ENCODE measurements around the gene CCDC107. TPM values are rescaled to one million over a fixed set of nuclear protein-coding genes. Genes with fewer than 3 reads are reported as not detected.
"Not testable (repeated sequence)": the region's sequence is repeated elsewhere in the genome, so short reads cannot be mapped to it uniquely, and the experiment has no call there.

CCDC107 gene
- total RNA-seq, 2 experiments from 2014 or later = 11.4 to 20.3 TPM

GRCh38 chr9:35641478-35641877 lies 16.6 kb upstream of the CCDC107 start:
- H3K4me3 ChIP-seq (ENCODE audit: low read depth, low read length, poor library complexity, severe bottlenecking); H3K79me2 ChIP-seq (ENCODE audit: insufficient read depth, low read depth, low read length); BruUV-seq (replicated peaks); H3K4me2 ChIP-seq (ENCODE audit: low read length); DNase-seq (ENCODE audit: low spot score); H3K27ac ChIP-seq (ENCODE audit: low read depth, low read length, poor library complexity, severe bottlenecking); H3K9me2 ChIP-seq (ENCODE audit: insufficient read depth, low read length); POLR2A ChIA-PET; intact Hi-C loops (cut with micrococcal nuclease; ENCODE audit: unreplicated experiment); H2AFZ ChIP-seq (ENCODE audit: low read length); H3K9me3 ChIP-seq (ENCODE audit: low read length); H4K20me1 ChIP-seq (ENCODE audit: insufficient read depth, low read length); CTCF ChIA-PET (ENCODE audit: unreplicated experiment): not testable (repeated sequence)
- H3K36me3 ChIP-seq (ENCODE audit: insufficient read depth, low read length) = peaks cover 37% of the 10 kb centered on the region
- peaks cover 52% of the 10 kb centered on the region for H3K4me1 ChIP-seq (ENCODE audit: insufficient read depth, low read length, poor library complexity, severe bottlenecking)

GRCh38 chr9:35643046-35643445 lies 15.0 kb upstream of the CCDC107 start:
- H3K79me2 ChIP-seq (ENCODE audit: insufficient read depth, low read depth, low read length) = peaks cover 4% of the 10 kb centered on the region; the same call in 1 of the 2 replicates
- no TSS peak for BruUV-seq (replicated peaks)
- ChIA-PET CTCF (ENCODE audit: unreplicated experiment) (no interaction called here), POLR2A (interaction anchor here (0.5 to 1.7 kb wide), 3 partner anchors 14 to 1731 kb away, joined by 3 to 5 read pairs (median 3); no protein-coding TSS in a partner anchor)
- intact Hi-C loops (cut with micrococcal nuclease; ENCODE audit: unreplicated experiment) = no loop called here
- H3K36me3 ChIP-seq (ENCODE audit: insufficient read depth, low read length) = peaks cover 38% of the 10 kb centered on the region
- H3K4me3 ChIP-seq (ENCODE audit: low read depth, low read length, poor library complexity, severe bottlenecking) = no peak overlapping the region
- TF ChIP-seq CTCF (conservative IDR thresholded peaks at IDR 0.05; ENCODE audit: low read length) = no peak
- TF ChIP-seq EZH2phosphoT487 (IDR thresholded peaks at IDR 0.05; ENCODE audit: borderline replicate concordance, low read depth, low read length) = no peak
- H2AFZ ChIP-seq (ENCODE audit: low read length) = no peak overlapping the region
- peaks cover 9% of the 10 kb centered on the region; the same call in 1 of the 2 replicates for H3K9me3 ChIP-seq (ENCODE audit: low read length)
- no peak overlapping the region for H3K27ac ChIP-seq (ENCODE audit: low read depth, low read length, poor library complexity, severe bottlenecking)
- no peak for DNase-seq (ENCODE audit: low spot score)
- peaks cover 48% of the 10 kb centered on the region for H3K4me1 ChIP-seq (ENCODE audit: insufficient read depth, low read length, poor library complexity, severe bottlenecking)
- H4K20me1 ChIP-seq (ENCODE audit: insufficient read depth, low read length) = no peaks in the 10 kb centered on the region
- H3K4me2 ChIP-seq (ENCODE audit: low read length) = no peak overlapping the region
- H3K9me2 ChIP-seq (ENCODE audit: insufficient read depth, low read length) = no peaks in the 10 kb centered on the region

- DNase-seq (ENCODE audit: low spot score); BruUV-seq (replicated peaks); H3K9me2 ChIP-seq (ENCODE audit: insufficient read depth, low read length); H3K9me3 ChIP-seq (ENCODE audit: low read length); H4K20me1 ChIP-seq (ENCODE audit: insufficient read depth, low read length): not testable (repeated sequence)
- peaks cover 38% of the 10 kb centered on the region for H3K4me1 ChIP-seq (ENCODE audit: insufficient read depth, low read length, poor library complexity, severe bottlenecking)
- H3K36me3 ChIP-seq (ENCODE audit: insufficient read depth, low read length) = peaks cover 52% of the 10 kb centered on the region
- ChIA-PET CTCF (ENCODE audit: unreplicated experiment) (interaction anchor here (1.3 to 3.4 kb wide), 2 partner anchors 26 to 83 kb away, joined by 4 to 21 read pairs; no protein-coding TSS in a partner anchor), POLR2A (interaction anchor here (0.6 to 7.6 kb wide), 15 partner anchors 9 to 169 kb away, joined by 3 to 110 read pairs (median 4); partner anchors contain the start of genes ARHGEF39, CCDC107, CD72 and HINT2)
- H3K4me3 ChIP-seq (ENCODE audit: low read depth, low read length, poor library complexity, severe bottlenecking) = peak overlapping the region; percentile 92
- H3K79me2 ChIP-seq (ENCODE audit: insufficient read depth, low read depth, low read length) = peaks cover 25% of the 10 kb centered on the region; the same call in 1 of the 2 replicates
- H2AFZ ChIP-seq (ENCODE audit: low read length) = peak overlapping the region; percentile 60; the same call in 1 of the 2 replicates
- H3K27ac ChIP-seq (ENCODE audit: low read depth, low read length, poor library complexity, severe bottlenecking) = peak overlapping the region; percentile 89
- H3K4me2 ChIP-seq (ENCODE audit: low read length) = peak overlapping the region; percentile 78
- intact Hi-C loops (cut with micrococcal nuclease; ENCODE audit: unreplicated experiment) = loop anchor here (2.0 kb wide), 1 partner anchor 87 kb away; the partner anchor contains the start of genes CREB3 and TLN1
These were observed 12.4 kb upstream of the CCDC107 start for GRCh38 chr9:35645736-35646135.

Data from OCI-LY7 (cell line).